NT2/D1 (cell line): Measurements from ENCODE around the gene CDYL2.

ENCODE experiments used
- SUZ12 ChIP-seq: IDR thresholded peaks from 2 replicates; pipeline ENCODE4 v1.6.1; 2011; ENCODE audit not compliant: insufficient read length, insufficient read depth; ENCODE audit errors: extremely low read depth
- ZNF274 ChIP-seq: IDR thresholded peaks from 2 replicates; pipeline ENCODE4 v1.6.1; 2011; ENCODE audit warnings: mild to moderate bottlenecking, low read depth, low read length

GRCh38 chr16:80725566-80726162 is 78.7 kb downstream of the CDYL2 start:
- TF ChIP-seq ZNF274 (no peak), SUZ12 (no peak)
